Activated T-cell treated with anti-CD3 and anti-CD28 coated beads for 48 hours (primary cell): Measurements from ENCODE around the gene ZNF524.

ENCODE experiments used
- DNase-seq: peaks from one replicate; pipeline ENCODE4 v3.0.0-alpha.2; 2020; ENCODE audit warnings: low read depth

ZNF524 gene

GRCh38 chr19:55642153-55643002 is 42.3 kb downstream of the ZNF524 start:
- DNase-seq, result no peak

GRCh38 chr19:55643003-55643886 is 43.2 kb downstream of the ZNF524 start, which contains the start of gene ZNF581:
Gene ZNF581, plus strand, starts transcription at chr19:55643649. Its CDS starts 923 bp downstream, at chr19:55644572.
- peak; percentile 80 for DNase-seq

GRCh38 chr19:55643887-55644176 is 43.7 kb downstream of the ZNF524 start:
- DNase-seq, result no peak

- no peak for DNase-seq
Measured at GRCh38 chr19:55644191-55644833, 44.2 kb downstream of the ZNF524 start.

- no peak for DNase-seq
Measured at GRCh38 chr19:55644842-55645511, 44.9 kb downstream of the ZNF524 start.

GRCh38 chr19:55645512-55645881 is 45.4 kb downstream of the ZNF524 start:
- DNase-seq, result no peak

- DNase-seq, result no peak
Measured at GRCh38 chr19:55646889-55647731, 47.0 kb downstream of the ZNF524 start.

GRCh38 chr19:55647732-55648584 is 47.9 kb downstream of the ZNF524 start, which contains the start of gene CCDC106:
Gene CCDC106, plus strand, starts transcription at chr19:55648212. Its CDS starts 835 bp downstream, at chr19:55649047.
- peak; percentile 27 for DNase-seq

- DNase-seq, result no peak
Measured at GRCh38 chr19:55648585-55649267, 48.6 kb downstream of the ZNF524 start.

- no peak for DNase-seq
Measured at GRCh38 chr19:55649268-55650125, 49.4 kb downstream of the ZNF524 start.

- DNase-seq, result no peak
Measured at GRCh38 chr19:55650126-55650557, 50.1 kb downstream of the ZNF524 start.

- no peak for DNase-seq
Measured at GRCh38 chr19:55650602-55651230, 50.6 kb downstream of the ZNF524 start.

- no peak for DNase-seq
Measured at GRCh38 chr19:55651236-55651635, 51.1 kb downstream of the ZNF524 start.

GRCh38 chr19:55652311-55653128 is 52.4 kb downstream of the ZNF524 start:
- no peak for DNase-seq
